ENCODE results near the gene CCDC9B. TPM values are rescaled to one million over a fixed set of nuclear protein-coding genes. Genes with fewer than 3 reads are reported as not detected.

Gene CCDC9B
- total and polyA plus RNA-seq, 2 of the 4 experiments (the other 2 are of a cell fraction) = 19.7 to 30.9 TPM

DNA sequence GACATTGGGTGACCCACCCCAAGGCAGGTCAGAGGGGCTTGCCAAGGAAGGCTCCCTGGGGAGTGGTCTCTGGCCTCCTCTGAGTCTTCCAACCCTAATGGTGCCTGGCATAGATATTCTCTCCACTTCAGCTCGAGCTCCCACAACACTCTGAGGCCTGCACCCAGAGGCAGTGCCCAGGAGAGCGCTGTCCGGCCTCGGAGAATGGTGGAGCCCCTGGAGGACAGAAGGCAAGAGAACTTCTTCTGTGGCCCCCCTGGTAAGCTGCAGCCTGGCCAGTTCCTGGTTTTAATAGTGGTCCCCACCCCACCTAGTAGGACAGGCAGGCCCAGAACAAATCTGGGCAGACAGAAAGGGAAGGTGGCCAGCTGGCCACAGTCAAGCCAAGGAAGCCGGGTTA, 24.3 kb upstream of the CCDC9B start:
- no peak overlapping the region for H3K4ac ChIP-seq (ENCODE audit: low read depth, low read length)
- DNase-seq (no peak), ATAC-seq (ENCODE audit: low read depth) (no peak)
- H3K4me3 ChIP-seq (ENCODE audit: insufficient read depth, low read depth, low read length) = no peak overlapping the region
- no peak overlapping the region for H4K91ac ChIP-seq (ENCODE audit: insufficient read depth, low read depth, low read length)
- no peak overlapping the region for H3K18ac ChIP-seq (ENCODE audit: low read depth, low read length)
- intact Hi-C loops (cut with micrococcal nuclease) (no loop called here), in situ Hi-C loops (cut with MboI; ENCODE audit: low sequenced_read_pairs) (no loop called here), dilution Hi-C loops (cut with HindIII; ENCODE audit: low sequenced_read_pairs, unreplicated experiment) (no loop called here)
- H3K4me1 ChIP-seq (ENCODE audit: control insufficient read depth, insufficient read depth, low read length) = peaks cover 2% of the 10 kb centered on the region; the same call in 1 of the 2 replicates
- H2BK5ac ChIP-seq (ENCODE audit: low read depth, low read length, poor library complexity, severe bottlenecking) = no peak overlapping the region
- no peak overlapping the region for H2BK120ac ChIP-seq (ENCODE audit: low read depth, low read length)
- no peak overlapping the region for H2BK15ac ChIP-seq (ENCODE audit: low read depth, low read length)
- ChIA-PET POLR2A (ENCODE audit: unreplicated experiment) (no interaction called here), CTCF (no interaction called here)
- H2AFZ ChIP-seq (replicated peaks; ENCODE audit: low read length, poor library complexity) = no peak overlapping the region
- H2AK5ac ChIP-seq (ENCODE audit: low read depth, low read length) = no peak overlapping the region
- WGBS, 2 experiments (ENCODE audit: extremely low coverage in 2 of 2, insufficient read length in 1 of 2) = 87% methylated on average over 3 of the region's 5 CpGs; no CpG with 5 or more reads in 1 of the 2 experiments
- H2BK20ac ChIP-seq (ENCODE audit: low read depth, low read length) = no peak overlapping the region
- H3K56ac ChIP-seq (ENCODE audit: extremely low read depth, insufficient read depth, low read length) = no peak overlapping the region
- H3K27ac ChIP-seq (ENCODE audit: insufficient read depth, low read length) = no peak overlapping the region
- H3K79me1 ChIP-seq (ENCODE audit: low read depth in 1 of 2, low read length in 2 of 2) = no peaks in the 10 kb centered on the region
- TF ChIP-seq FOS (IDR thresholded peaks at IDR 0.05; ENCODE audit: low read depth, low read length) (no peak), BHLHE40 (IDR thresholded peaks at IDR 0.05; ENCODE audit: low read depth, low read length) (no peak), NFE2L2 (IDR thresholded peaks at IDR 0.05; ENCODE audit: low read depth, low read length) (no peak), MAZ (IDR thresholded peaks at IDR 0.05; ENCODE audit: borderline replicate concordance, low read depth, low read length) (no peak), CHD1 (IDR thresholded peaks at IDR 0.05; ENCODE audit: low read depth, low read length) (no peak)
- TF ChIP-seq, protein P1, sequence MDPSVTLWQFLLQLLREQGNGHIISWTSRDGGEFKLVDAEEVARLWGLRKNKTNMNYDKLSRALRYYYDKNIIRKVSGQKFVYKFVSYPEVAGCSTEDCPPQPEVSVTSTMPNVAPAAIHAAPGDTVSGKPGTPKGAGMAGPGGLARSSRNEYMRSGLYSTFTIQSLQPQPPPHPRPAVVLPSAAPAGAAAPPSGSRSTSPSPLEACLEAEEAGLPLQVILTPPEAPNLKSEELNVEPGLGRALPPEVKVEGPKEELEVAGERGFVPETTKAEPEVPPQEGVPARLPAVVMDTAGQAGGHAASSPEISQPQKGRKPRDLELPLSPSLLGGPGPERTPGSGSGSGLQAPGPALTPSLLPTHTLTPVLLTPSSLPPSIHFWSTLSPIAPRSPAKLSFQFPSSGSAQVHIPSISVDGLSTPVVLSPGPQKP (IDR thresholded peaks at IDR 0.05; ENCODE audit: borderline replicate concordance, low read depth, low read length) = no peak
- TF ChIP-seq, protein P2, sequence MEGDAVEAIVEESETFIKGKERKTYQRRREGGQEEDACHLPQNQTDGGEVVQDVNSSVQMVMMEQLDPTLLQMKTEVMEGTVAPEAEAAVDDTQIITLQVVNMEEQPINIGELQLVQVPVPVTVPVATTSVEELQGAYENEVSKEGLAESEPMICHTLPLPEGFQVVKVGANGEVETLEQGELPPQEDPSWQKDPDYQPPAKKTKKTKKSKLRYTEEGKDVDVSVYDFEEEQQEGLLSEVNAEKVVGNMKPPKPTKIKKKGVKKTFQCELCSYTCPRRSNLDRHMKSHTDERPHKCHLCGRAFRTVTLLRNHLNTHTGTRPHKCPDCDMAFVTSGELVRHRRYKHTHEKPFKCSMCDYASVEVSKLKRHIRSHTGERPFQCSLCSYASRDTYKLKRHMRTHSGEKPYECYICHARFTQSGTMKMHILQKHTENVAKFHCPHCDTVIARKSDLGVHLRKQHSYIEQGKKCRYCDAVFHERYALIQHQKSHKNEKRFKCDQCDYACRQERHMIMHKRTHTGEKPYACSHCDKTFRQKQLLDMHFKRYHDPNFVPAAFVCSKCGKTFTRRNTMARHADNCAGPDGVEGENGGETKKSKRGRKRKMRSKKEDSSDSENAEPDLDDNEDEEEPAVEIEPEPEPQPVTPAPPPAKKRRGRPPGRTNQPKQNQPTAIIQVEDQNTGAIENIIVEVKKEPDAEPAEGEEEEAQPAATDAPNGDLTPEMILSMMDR (conservative IDR thresholded peaks at IDR 0.05; ENCODE audit: low read depth, low read length) = no peak
- H3K14ac ChIP-seq (replicated peaks; ENCODE audit: low read depth, low read length) = no peak overlapping the region
- H3K9me3 ChIP-seq (ENCODE audit: control insufficient read depth, insufficient read depth, low read length) = no peaks in the 10 kb centered on the region
- H3K4me2 ChIP-seq (ENCODE audit: low read depth, low read length) = no peak overlapping the region
- H3K23ac ChIP-seq (ENCODE audit: low read depth, low read length) = no peak overlapping the region
- no peak overlapping the region for H4K5ac ChIP-seq (ENCODE audit: low read depth, low read length)
- no peaks in the 10 kb centered on the region for H4K20me1 ChIP-seq (ENCODE audit: insufficient read depth, low read length)
- no peak overlapping the region for H4K8ac ChIP-seq (ENCODE audit: low read depth in 2 of 2, low read length in 2 of 2)
- no peaks in the 10 kb centered on the region for H3K36me3 ChIP-seq (ENCODE audit: control insufficient read depth, insufficient read depth, low read length)
- H2AK9ac ChIP-seq (replicated peaks; ENCODE audit: low read depth, low read length, poor library complexity) = no peak overlapping the region
- H3K9ac ChIP-seq (ENCODE audit: low read depth, low read length) = no peak overlapping the region
- H3K27me3 ChIP-seq (ENCODE audit: control insufficient read depth, insufficient read depth, low read length) = peaks cover 17% of the 10 kb centered on the region
- 0 out of 2 replicates have a peak, but pooled peaks cover 3% of the 10 kb centered on the region for H3K9me1 ChIP-seq (ENCODE audit: insufficient read depth, low read length)
- BruUV-seq (replicated peaks) = no TSS peak

Data from IMR-90 (cell line).